Superior temporal gyrus (tissue), 1 donor: ENCODE measurements around the gene SUB1.
A peak's percentile ranks its signal among the peaks of the same experiment; 100 is the strongest.
"Not testable (repeated sequence)": the region's sequence is repeated elsewhere in the genome, so short reads cannot be mapped to it uniquely, and the experiment has no call there.

Experiments used
- DNase-seq: peaks from one replicate; pipeline ENCODE4 v3.0.0-alpha.2; 2016; ENCODE audit errors: extremely low spot score

Gene SUB1

GRCh38 chr5:32585446-32586275 lies at the start of gene SUB1:
Gene SUB1 (plus strand): TSS chr5:32585557. CDS start chr5:32588513, 2,956 bp downstream.
- peak; percentile 97 for DNase-seq

- no peak for DNase-seq
These were observed 49.1 kb upstream of the SUB1 start for GRCh38 chr5:32536246-32536645.

- not testable (repeated sequence) for DNase-seq
These were observed 47.8 kb upstream of the SUB1 start for GRCh38 chr5:32537437-32538029.

GRCh38 chr5:32538031-32538547 lies 47.3 kb upstream of the SUB1 start:
- DNase-seq: no peak

DNA sequence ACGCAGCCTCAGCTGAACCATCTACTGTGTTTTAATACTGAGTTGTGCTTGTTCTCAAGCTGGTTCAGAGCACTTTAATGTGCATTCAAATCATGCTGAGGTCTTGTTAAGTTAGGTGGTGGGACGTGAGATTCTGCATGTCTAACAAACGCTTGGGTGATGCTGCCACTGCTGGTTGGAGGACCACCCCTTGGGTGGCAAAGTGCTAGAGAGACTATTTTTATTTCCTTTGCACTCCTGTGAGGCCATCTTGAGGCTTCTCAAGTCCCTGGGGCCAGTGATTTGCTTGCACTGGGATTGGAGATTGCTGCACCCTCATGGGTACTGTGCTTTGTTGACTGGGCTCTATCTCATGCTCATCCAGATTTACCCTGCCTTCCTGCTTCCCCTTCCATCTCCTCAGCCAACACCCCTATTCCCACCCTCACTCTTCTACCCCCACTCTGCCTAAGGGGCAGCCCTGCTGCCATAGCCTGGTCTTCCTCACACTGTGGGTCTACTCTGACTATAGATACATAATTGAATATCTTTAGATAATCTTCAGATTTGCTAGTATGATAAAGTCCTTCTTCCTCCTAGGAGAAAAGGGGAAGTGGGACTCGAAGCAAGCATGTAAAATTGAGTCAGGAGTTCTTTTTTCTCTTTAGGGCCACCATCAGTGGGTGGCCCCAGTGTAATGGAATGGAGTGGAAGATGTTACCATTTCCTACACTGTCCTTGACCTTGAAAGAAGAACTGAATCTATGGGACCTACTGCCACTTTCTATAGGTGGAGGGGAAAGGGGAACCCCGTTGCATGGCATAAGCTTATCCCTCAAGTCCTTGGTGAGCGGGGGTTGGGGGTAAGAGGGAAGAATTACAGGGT lies 45.1 kb upstream of the SUB1 start:
- DNase-seq: no peak

DNA sequence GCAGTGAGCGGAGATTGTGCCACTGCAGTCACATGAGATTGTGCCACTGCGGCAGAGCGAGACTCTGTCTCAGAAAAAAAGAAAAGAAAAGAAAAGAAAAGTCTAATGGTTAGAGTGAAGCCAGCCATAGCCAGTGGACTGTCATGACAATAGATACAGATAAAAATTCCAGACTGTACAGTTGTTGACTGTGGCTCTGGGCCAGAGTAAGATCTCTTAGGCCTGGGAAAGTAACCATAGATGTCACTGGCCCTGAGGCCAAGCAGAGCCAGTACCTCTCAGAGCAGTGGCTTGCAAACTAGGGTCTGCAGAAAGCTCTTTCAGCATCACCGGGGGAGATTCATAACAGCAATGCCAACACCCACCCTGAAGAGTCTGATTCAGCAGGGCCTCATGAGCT lies 44.1 kb upstream of the SUB1 start:
- DNase-seq: no peak

DNA sequence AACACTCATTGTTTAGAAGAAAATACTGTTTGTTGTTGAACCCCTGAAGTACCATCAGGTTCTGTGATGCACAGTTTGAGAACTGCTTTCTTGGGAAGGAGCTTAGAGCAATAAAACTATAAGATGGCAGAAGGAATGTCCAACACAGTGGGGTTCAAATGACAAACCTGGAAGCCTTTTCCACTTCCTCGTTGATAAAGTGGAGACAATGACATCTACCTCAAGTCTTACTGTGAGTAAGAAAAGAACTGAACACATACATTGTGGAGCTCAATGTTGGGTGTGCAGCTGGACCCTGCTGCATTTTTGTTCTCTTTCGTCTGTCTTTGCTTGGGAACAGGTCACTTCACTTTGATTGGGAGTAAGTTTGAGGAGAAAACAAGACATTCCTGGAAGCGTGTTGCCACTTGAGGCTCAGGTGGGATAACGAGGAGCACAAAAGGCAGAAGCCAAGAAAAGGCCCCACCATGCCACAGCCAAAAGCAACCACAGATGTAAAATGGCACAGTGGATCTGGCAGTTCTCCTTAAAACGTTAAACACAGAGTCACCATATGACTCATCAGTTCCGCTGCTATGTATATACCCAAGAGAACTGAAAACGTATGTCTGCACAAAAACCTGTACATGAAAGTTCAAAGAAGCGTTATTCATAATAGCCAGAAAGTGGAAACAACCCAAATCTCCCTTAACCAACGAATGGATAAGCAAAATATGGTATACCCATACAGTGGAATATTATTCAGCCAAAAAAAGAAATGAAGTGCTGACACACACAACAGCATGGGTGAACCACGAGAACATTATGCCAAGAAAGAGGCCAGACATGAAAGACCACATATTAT lies 42.9 kb upstream of the SUB1 start:
- DNase-seq: peak; percentile 30

DNA sequence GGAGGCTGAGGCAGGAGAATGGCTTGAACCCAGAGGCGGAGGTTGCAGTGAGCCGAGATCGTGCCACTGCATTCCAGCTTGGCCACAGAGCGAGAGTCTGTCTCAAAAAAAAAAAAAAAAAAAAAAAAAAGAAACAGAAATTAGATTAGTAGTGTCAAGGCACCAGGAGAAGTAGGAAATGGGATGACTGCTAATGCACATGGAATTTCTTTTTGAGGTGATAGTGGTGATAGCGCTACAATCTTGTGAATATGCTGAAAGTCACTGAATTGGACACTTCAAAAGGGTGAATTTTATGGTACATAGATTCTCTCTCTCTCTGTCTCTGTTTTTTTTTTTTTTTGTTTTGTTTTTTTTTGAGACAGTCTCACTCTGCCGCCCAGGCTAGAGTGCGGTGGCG lies 42.1 kb upstream of the SUB1 start:
- DNase-seq: no peak

DNA sequence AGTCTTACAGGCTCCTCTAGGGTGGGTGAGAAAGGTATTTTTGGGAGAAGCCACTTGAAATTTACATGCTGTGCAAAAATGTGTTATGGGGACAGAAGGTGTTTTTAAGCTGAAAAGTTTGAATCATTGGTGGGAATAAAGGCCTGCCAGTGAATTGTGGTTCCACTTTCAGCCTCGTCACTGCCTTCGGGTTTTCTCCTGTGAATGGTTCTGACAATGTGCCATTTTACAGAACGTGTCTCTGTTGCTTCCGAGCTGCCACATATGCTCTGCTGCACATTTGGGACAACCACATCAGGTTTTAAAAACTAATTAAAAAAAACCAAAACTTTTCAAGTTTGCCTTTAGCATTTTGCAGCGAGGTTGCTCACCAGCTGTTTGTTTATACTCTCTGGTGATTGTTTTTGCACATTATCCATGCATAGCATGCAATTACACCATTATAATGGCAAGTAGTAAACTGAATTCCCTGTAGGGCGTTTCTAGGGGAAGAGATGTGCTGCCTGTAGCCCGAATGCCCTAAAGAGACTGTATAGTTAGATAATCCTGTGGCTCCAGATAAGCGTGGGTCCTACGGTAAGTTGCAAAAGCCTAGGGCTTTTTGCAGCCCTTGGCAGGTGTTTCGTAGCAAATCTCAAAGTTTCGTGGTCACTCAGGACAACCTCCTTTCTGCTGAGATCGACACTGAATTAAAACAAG lies 40.1 kb upstream of the SUB1 start:
- DNase-seq: peak; percentile 67

DNA sequence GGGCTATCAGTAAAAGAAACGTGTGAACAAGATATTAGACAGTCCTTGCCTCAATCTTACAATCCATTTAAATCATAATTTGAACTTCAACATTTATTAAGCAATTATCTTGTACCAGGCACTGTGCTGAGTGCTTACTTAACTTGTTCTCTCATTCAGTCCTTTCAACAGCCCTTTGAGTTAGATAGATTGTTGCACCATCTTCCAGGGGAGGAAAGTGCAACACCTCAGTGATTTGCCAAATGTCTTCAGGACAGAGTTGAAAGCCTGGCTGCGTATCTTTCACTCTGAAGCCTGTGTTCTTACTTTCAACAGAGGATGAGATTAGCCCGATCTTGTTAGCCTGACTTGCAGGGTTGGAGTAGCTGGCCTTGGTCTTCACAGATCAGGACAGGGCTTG lies 34.2 kb upstream of the SUB1 start:
- no peak for DNase-seq

- DNase-seq: no peak
These were observed 33.5 kb upstream of the SUB1 start for GRCh38 chr5:32551865-32552264.

DNA sequence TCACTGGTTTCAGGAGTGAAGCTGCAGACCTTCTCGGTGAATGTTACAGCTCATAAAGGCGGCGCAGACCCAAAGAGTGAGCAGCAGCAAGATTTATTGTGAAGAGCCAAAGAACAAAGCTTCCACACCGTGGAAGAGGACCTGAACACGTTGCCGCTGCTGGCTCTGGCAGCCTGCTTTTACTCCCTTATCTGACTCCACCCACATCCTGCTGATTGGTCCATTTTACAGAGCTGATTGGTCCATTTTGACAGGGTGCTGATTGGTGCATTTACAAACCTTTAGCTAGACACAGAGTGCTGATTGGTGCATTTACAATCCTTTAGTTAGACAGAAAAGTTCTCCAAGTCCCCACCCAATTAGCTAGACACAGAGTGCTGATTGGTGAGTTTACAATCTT lies 32.9 kb upstream of the SUB1 start:
- DNase-seq: not testable (repeated sequence)

GRCh38 chr5:32552936-32553335 lies 32.4 kb upstream of the SUB1 start:
- DNase-seq: no peak

DNA sequence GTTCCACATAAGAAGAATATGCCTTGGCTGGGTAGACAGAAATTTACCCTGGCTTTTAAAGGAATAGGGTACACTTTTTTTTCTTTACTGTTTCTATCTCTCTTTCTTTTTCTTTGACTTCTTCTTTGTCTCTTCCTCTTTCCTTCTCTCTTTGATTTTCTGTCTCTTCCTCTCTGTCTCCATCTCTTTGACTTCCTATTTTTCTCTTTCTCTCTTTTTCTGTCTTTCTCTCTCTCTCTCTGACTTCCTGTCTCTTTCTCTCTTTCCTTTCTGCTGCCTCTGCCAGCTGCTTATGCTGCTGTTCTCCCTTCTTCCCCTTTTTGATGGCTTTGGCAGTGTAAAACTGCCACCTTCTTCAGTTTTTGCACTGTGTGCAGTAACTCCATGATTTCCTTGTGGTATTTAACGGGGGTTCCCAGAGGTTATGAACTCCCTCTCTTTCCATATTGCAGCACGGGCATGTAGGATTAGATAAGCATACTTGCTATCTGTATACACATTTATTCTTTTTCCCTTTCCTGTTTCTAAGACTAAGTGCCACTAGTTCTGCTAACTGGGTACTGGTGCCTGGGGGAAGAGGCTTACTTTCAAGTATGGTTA lies 31.1 kb upstream of the SUB1 start:
- DNase-seq: not testable (repeated sequence)

DNA sequence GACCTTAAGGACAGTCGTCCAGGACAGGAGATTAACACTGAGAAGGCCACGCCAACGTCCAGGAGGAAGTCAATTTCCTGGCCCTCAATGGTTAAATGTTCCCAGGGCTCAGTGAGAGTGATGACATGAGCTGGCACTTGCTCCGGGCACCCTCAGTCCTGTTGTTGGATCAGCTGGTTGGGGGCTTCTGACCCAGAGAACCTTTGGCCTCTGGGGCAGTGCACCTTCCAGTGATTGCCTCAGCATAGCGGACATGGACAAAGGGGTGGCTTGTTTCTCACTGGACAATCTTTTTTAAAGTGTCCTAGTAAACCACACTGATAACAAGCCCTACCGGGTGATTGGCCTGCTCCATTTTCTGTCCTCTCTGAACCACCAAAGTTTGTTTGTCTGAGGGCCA lies 28.8 kb upstream of the SUB1 start:
- DNase-seq: not testable (repeated sequence)

DNA sequence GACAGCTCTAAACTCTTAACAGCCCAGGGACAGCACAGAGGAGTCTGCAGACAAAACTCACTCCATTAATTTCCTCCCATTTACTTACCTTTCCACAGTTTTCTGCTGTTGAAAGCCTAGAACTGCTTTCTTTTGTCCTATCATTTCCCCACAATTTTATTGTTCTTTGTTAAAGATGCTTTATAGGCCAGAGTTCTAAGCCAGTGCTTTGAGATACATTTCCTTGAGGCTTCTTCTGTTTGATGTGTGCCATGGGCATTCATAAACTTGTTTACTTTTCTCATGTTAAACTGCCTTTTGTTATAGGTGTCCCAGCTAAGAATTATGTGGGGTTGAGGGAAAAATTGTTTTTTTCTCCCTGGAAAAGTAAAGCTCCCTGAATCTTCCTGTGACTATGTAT lies 25.9 kb upstream of the SUB1 start:
- no peak for DNase-seq

- no peak for DNase-seq
These were observed 25.4 kb upstream of the SUB1 start for GRCh38 chr5:32559921-32560320.

DNA sequence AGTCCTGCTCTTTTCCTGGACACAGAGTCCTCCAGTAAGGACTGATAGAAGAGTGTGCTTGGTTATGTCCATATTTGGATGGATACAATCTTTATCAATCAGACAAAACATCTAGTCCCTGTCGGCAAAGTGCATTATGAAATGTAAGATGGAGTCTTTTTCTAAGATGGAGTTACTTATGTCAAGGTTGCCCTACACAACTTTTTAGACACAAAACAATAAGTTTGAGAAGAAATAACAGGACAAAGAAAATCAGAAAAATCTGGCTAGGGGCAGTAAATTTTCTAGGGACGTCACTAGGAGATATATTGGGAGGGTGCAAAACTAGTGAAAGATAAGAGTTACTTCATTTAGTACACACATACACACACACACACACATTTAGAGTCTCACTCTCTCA lies 23.3 kb upstream of the SUB1 start:
- DNase-seq: no peak

- no peak for DNase-seq
These were observed 22.5 kb upstream of the SUB1 start for GRCh38 chr5:32562843-32563242.

DNA sequence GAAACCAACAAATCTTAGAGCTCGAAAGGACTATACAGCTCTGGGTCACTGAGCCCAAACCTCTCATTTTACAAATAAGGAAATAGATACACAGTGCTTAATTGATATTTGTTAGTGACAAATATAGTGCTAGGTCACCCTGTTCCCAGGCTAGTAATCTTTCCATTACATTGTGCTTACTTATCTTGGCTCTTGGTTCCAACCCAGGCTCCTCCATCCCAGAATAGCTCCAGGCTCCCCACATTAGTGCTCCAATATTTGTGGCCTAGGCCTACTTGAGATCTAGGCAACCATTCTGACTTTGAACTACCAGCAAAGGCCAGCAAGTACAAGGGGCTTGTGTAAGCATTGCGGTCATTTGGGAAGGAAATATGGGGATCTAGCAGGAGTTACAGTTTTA lies 21.7 kb upstream of the SUB1 start:
- DNase-seq: no peak
